GM23248 (cell line): ENCODE results near the gene DCDC1.

Source experiments
- EZH2 ChIP-seq: fragments of 200-600 bp; sonication (generic); IDR thresholded peaks from 2 replicates; pipeline ENCODE4 v1.6.1; 2018; ENCODE audit warnings: antibody characterized with exemption, mild to moderate bottlenecking; ENCODE audit not compliant: insufficient read depth, poor library complexity, severe bottlenecking
- EZH2phosphoT487 ChIP-seq: fragments of 200-600 bp; sonication (generic); IDR thresholded peaks from 2 replicates; pipeline ENCODE4 v1.6.1; 2018; ENCODE audit warnings: antibody characterized with exemption, moderate library complexity, mild to moderate bottlenecking, low read depth; ENCODE audit not compliant: insufficient read depth

- TF ChIP-seq EZH2, result no peak
- TF ChIP-seq EZH2phosphoT487, result no peak
Observed at GRCh38 chr11:31173926-31174680, 195.4 kb downstream of the DCDC1 start.
